Upper lobe of left lung (tissue), 6 donors: Measurements from ENCODE around the gene PODXL2. TPM values are rescaled to one million over a fixed set of nuclear protein-coding genes. Genes with fewer than 3 reads are reported as not detected.

Experiments used
- ATAC-seq, 2 donors: fragments of 200-7000 bp; cut with Tn5 transposase; one replicate each; pipeline ENCODE4 v1.9.1; 2022; ENCODE audit warnings: mild to moderate bottlenecking in 2 of 2, moderate library complexity in 2 of 2; ENCODE audit not compliant: low FRiP score in 2 of 2
- DNase-seq, 2 donors: peaks; one replicate each; pipeline ENCODE4 v3.0.0-alpha.2; 2019 to 2020
- H3K27ac ChIP-seq, 4 donors: fragments of 200-600 bp; sonication (generic); one replicate each; pipeline ENCODE4 v1.5.1; 2016 to 2019
- H3K27me3 ChIP-seq, 4 donors: fragments of 200-600 bp; sonication (generic); one replicate each; pipeline ENCODE4 v1.5.1; 2017 to 2019
- H3K36me3 ChIP-seq, 4 donors: fragments of 200-600 bp; sonication (generic); one replicate each; pipeline ENCODE4 v1.5.1; 2016 to 2019
- H3K4me1 ChIP-seq, 4 donors: fragments of 200-600 bp; sonication (generic); one replicate each; pipeline ENCODE4 v1.5.1; 2018 to 2019
- H3K4me3 ChIP-seq, 4 donors: fragments of 200-600 bp; sonication (generic); one replicate each; pipeline ENCODE4 v1.5.1; 2017 to 2019; ENCODE audit warnings: mild to moderate bottlenecking in 2 of 4, moderate library complexity in 1 of 4
- H3K9me3 ChIP-seq, 4 donors: fragments of 200-600 bp; sonication (generic); one replicate each; pipeline ENCODE4 v1.5.1; 2018 to 2019
- EP300 ChIP-seq, 4 donors: sonication (generic); formaldehyde crosslinking; IDR thresholded peaks; one replicate each; pipeline ENCODE4 v1.5.1; 2017; ENCODE audit warnings: antibody characterized with exemption in 4 of 4, control low read depth in 2 of 4
- POLR2A ChIP-seq, 4 donors: fragments of 450-650 bp; IDR thresholded peaks; one replicate each; pipeline ENCODE4 v1.5.1; 2016 to 2017; ENCODE audit warnings: antibody characterized with exemption in 4 of 4, mild to moderate bottlenecking in 2 of 4
- POLR2AphosphoS5 ChIP-seq, 2 donors: sonication (generic); formaldehyde crosslinking; IDR thresholded peaks; one replicate each; pipeline ENCODE4 v1.5.1; 2017; ENCODE audit warnings: antibody characterized with exemption in 2 of 2
- WGBS, 2 donors: methylation state at CpG; one replicate each; pipeline ENCODE4 v1.1.5; 2017 to 2018; 5-methylcytosine and 5-hydroxymethylcytosine counted together
- total RNA-seq, 6 donors: library from RNA; depleted of rRNA in 4 of 6; stranded (reverse); fragments of >200 nt in 4 of 6; gene quantifications; one replicate each; pipeline versions ENCODE4 v1.1.0 to v1.2.1, GENCODE V29; 2016 to 2021
- TF ChIP-seq, protein P1 (sequence below), 6 experiments: fragments of 450-650 bp in 4 of 6; fragments of 200-600 bp in 2 of 6; sonication (generic) in 2 of 6; IDR thresholded peaks; one replicate each; pipeline ENCODE4 v1.5.1; 2016 to 2019; ENCODE audit warnings: antibody characterized with exemption in 6 of 6
- donor health status: DM: no; HTN: no; CAD: no; lungs with moderate emphysema.
- donor health status: DM: no; HTN: yes; CAD: no; lungs with severe emphysema.

The PODXL2 gene
- total RNA-seq, 6 donors from 2014 or later: 1.0 to 5.1 (median 3.5) TPM

- TF ChIP-seq, protein P1, sequence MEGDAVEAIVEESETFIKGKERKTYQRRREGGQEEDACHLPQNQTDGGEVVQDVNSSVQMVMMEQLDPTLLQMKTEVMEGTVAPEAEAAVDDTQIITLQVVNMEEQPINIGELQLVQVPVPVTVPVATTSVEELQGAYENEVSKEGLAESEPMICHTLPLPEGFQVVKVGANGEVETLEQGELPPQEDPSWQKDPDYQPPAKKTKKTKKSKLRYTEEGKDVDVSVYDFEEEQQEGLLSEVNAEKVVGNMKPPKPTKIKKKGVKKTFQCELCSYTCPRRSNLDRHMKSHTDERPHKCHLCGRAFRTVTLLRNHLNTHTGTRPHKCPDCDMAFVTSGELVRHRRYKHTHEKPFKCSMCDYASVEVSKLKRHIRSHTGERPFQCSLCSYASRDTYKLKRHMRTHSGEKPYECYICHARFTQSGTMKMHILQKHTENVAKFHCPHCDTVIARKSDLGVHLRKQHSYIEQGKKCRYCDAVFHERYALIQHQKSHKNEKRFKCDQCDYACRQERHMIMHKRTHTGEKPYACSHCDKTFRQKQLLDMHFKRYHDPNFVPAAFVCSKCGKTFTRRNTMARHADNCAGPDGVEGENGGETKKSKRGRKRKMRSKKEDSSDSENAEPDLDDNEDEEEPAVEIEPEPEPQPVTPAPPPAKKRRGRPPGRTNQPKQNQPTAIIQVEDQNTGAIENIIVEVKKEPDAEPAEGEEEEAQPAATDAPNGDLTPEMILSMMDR (IDR thresholded peaks at IDR 0.05): no peak
- TF ChIP-seq EP300 (IDR thresholded peaks at IDR 0.05) (no peak), POLR2A (IDR thresholded peaks at IDR 0.05) (no peak), POLR2AphosphoS5 (IDR thresholded peaks at IDR 0.05) (no peak)
- no peaks in the 10 kb centered on the region for H3K27me3 ChIP-seq
- peaks cover 0 to 46% (median 33%) of the 10 kb centered on the region in 4 donors for H3K36me3 ChIP-seq
- ATAC-seq (no peak), DNase-seq (no peak)
- H3K4me3 ChIP-seq: no peak overlapping the region
- H3K4me1 ChIP-seq: peaks cover 11 to 24% (median 13%) of the 10 kb centered on the region in 4 donors
- no peaks in the 10 kb centered on the region for H3K9me3 ChIP-seq
- peak overlapping the region; percentile 2 to 76 (median 59) for H3K27ac ChIP-seq
- 95 to 98% methylated on average over 8 of the region's 8 CpGs for WGBS, 2 donors
Measured at GRCh38 chr3:127678315-127678599, 49.3 kb downstream of the PODXL2 start.

- 77 to 84% methylated on average over 10 to 12 of the region's 12 CpGs for WGBS, 2 donors
- Histone ChIP-seq H3K4me1 (peaks cover 6 to 22% (median 8%) of the 10 kb centered on the region in 4 donors), H3K27ac (peak overlapping the region in 3 of 4 donors; percentile 43 to 76 (median 75)), H3K9me3 (no peaks in the 10 kb centered on the region), H3K36me3 (peaks cover 0 to 46% (median 33%) of the 10 kb centered on the region in 4 donors), H3K27me3 (no peaks in the 10 kb centered on the region), H3K4me3 (no peak overlapping the region)
- no peak for ATAC-seq
- DNase-seq: peak in 1 of 2 donors; percentile 65
- TF ChIP-seq POLR2AphosphoS5 (IDR thresholded peaks at IDR 0.05) (no peak), POLR2A (IDR thresholded peaks at IDR 0.05) (no peak), EP300 (IDR thresholded peaks at IDR 0.05) (no peak)
- TF ChIP-seq, protein P1 (IDR thresholded peaks at IDR 0.05): no peak
Measured at GRCh38 chr3:127678611-127679533, 49.9 kb downstream of the PODXL2 start.

DNA sequence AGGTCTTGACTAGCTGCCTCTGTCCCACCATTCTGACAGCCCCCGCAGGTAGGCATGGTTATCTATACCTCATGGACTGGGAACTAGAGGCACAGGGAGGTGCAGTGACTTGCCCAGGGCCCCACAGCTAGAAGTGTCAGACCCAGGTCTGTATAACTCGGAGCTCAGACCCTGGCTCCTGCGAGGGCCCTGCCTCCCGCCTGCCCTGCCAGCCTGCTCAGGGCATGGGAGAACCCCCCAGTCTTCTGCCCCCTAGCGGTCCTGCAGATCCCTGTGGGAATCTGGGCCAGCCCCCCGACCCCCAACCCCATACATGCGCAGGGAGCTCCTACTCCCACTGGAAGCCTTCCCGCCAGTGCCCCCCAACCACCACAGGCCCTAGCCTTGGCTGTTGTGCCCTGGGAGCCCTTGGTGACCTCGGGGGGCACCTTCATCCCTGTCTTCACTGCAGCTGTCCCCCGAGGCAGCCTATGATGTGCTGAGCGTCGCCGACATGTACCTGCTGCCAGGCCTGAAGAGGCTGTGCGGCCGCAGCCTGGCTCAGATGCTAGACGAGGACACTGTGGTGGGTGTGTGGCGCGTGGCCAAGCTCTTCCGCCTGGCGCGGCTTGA is 50.7 kb downstream of the PODXL2 start:
- H3K27me3 ChIP-seq: no peaks in the 10 kb centered on the region
- peaks cover 0 to 46% (median 33%) of the 10 kb centered on the region in 4 donors for H3K36me3 ChIP-seq
- H3K4me1 ChIP-seq: peaks cover 0 to 14% (median 2%) of the 10 kb centered on the region in 4 donors
- no peak for TF ChIP-seq EP300 (IDR thresholded peaks at IDR 0.05)
- no peak for TF ChIP-seq POLR2A (IDR thresholded peaks at IDR 0.05)
- TF ChIP-seq POLR2AphosphoS5 (IDR thresholded peaks at IDR 0.05): no peak
- TF ChIP-seq, protein P1 (IDR thresholded peaks at IDR 0.05): no peak
- peak overlapping the region in 2 of 4 donors; percentile 75 to 76 for H3K27ac ChIP-seq
- WGBS, 2 donors: 92 to 93% methylated on average over 11 to 20 of the region's 21 CpGs
- H3K4me3 ChIP-seq: no peak overlapping the region
- no peaks in the 10 kb centered on the region for H3K9me3 ChIP-seq
- DNase-seq: peak in 1 of 2 donors; percentile 17
- ATAC-seq: no peak

DNA sequence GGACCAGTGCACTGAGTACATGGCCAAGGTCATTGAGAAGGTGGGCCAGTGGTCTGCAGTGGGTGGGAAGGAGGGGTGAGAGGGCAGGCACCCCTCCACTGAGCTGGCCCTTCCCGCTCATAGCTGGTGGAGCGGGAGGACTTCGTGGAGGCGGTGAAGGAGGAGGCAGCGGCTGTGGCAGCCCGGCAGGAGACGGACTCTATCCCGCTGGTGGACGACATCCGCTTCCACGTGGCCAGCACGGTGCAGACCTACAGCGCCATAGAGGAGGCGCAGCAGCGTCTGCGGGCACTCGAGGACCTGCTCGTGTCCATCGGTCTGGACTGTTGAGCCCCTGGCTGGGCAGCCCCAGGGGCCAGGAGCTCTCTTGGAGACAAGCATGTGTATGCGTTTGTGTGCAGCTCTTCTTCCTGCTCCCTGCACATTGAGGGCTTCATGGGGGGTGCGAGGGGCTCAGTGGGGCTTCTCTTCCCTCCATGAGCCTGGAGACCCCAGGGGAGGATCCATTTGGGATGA is 51.2 kb downstream of the PODXL2 start:
- ATAC-seq: no peak
- TF ChIP-seq POLR2A (IDR thresholded peaks at IDR 0.05) (no peak), POLR2AphosphoS5 (IDR thresholded peaks at IDR 0.05) (no peak), EP300 (IDR thresholded peaks at IDR 0.05) (no peak)
- TF ChIP-seq, protein P1 (IDR thresholded peaks at IDR 0.05): no peak
- peak overlapping the region in 1 of 4 donors; percentile 4 for H3K27ac ChIP-seq
- no peaks in the 10 kb centered on the region for H3K27me3 ChIP-seq
- DNase-seq: peak in 1 of 2 donors; percentile 18
- 95% methylated on average over 14 to 21 of the region's 21 CpGs for WGBS, 2 donors
- peaks cover 0 to 10% (median 2%) of the 10 kb centered on the region in 4 donors for H3K4me1 ChIP-seq
- H3K4me3 ChIP-seq: no peak overlapping the region
- no peaks in the 10 kb centered on the region for H3K9me3 ChIP-seq
- peaks cover 0 to 46% (median 33%) of the 10 kb centered on the region in 4 donors for H3K36me3 ChIP-seq
